Measurements from ENCODE around the gene UBE2C.

The UBE2C gene

GRCh38 chr20:45833030-45833882, 20.8 kb downstream of the UBE2C start, which contains the start of gene SNX21:
Gene SNX21, plus strand, starts transcription at chr20:45833799. Its CDS starts 121 bp downstream, at chr20:45833920.
- Histone ChIP-seq H3K4me1 (ENCODE audit: control insufficient read depth, insufficient read depth, low read depth, low read length) (peaks cover 16% of the 10 kb centered on the region), H3K27ac (ENCODE audit: low read length, poor library complexity, severe bottlenecking) (peak within 1 kb of the TSS; percentile 74), H2BK5ac (ENCODE audit: low read depth, low read length, poor library complexity, severe bottlenecking) (peak within 1 kb of the TSS; percentile 69), H3K18ac (ENCODE audit: low read depth in 1 of 2, low read length in 2 of 2) (peak within 1 kb of the TSS; percentile 79 to 98), H2BK120ac (ENCODE audit: low read depth, low read length) (peak within 1 kb of the TSS; percentile 98), H3K4ac (ENCODE audit: low read depth in 1 of 2, low read length in 2 of 2) (peak within 1 kb of the TSS; percentile 74 to 88), H3K14ac (ENCODE audit: low read length in 2 of 2) (peak within 1 kb of the TSS in 1 of 2 experiments; percentile 76), H3K4me2 (ENCODE audit: low read length, poor library complexity, severe bottlenecking) (peak within 1 kb of the TSS; percentile 92), H3K4me3 (ENCODE audit: insufficient read depth in 1 of 2, low read depth in 1 of 2, low read length in 2 of 2) (peak within 1 kb of the TSS; percentile 81 to 87), H3K9me3 (ENCODE audit: control insufficient read depth, low read length) (no peaks in the 10 kb centered on the region), H3K27me3 (ENCODE audit: control insufficient read depth in 1 of 2, insufficient read depth in 1 of 2, low read length in 2 of 2) (no peaks in the 10 kb centered on the region), H2AK5ac (ENCODE audit: low read length, severe bottlenecking) (no peak within 1 kb of the TSS), H4K91ac (ENCODE audit: low read length) (peak within 1 kb of the TSS; percentile 98), H2AFZ (ENCODE audit: low read depth, low read length) (peak within 1 kb of the TSS; percentile 32), H4K8ac (ENCODE audit: low read length) (peak within 1 kb of the TSS; percentile 96), H3K79me1 (replicated peaks; ENCODE audit: low read length, poor library complexity, severe bottlenecking) (peaks cover 9% of the 10 kb centered on the region), H3K23ac (ENCODE audit: low read length in 2 of 2) (peak within 1 kb of the TSS in 1 of 2 experiments; percentile 40), H2BK12ac (ENCODE audit: low read length in 2 of 2) (peak within 1 kb of the TSS; percentile 5 to 87), H2BK15ac (ENCODE audit: low read depth, poor library complexity, severe bottlenecking) (peak within 1 kb of the TSS; percentile 99), H3K36me3 (ENCODE audit: control insufficient read depth in 1 of 2, insufficient read depth in 2 of 2, low read depth in 1 of 2, low read length in 2 of 2) (peaks cover 9 to 28% of the 10 kb centered on the region in 2 experiments), H3K9ac (ENCODE audit: low read length) (peak within 1 kb of the TSS; percentile 95)
- DNase-seq: peak; percentile 97
- 10% methylated on average over 29 of the region's 35 CpGs for WGBS

GRCh38 chr20:45833883-45834796, 21.7 kb downstream of the UBE2C start:
- Histone ChIP-seq H3K23ac (ENCODE audit: low read length in 2 of 2) (peak overlapping the region in 1 of 2 experiments; percentile 40), H3K79me1 (replicated peaks; ENCODE audit: low read length, poor library complexity, severe bottlenecking) (peaks cover 9% of the 10 kb centered on the region), H4K91ac (ENCODE audit: low read length) (peak overlapping the region; percentile 98), H3K4me1 (ENCODE audit: control insufficient read depth, insufficient read depth, low read depth, low read length) (peaks cover 14% of the 10 kb centered on the region), H2AFZ (ENCODE audit: low read depth, low read length) (no peak overlapping the region), H3K18ac (ENCODE audit: low read depth in 1 of 2, low read length in 2 of 2) (peak overlapping the region; percentile 79 to 98), H3K9ac (ENCODE audit: low read length) (peak overlapping the region; percentile 95), H3K4ac (ENCODE audit: low read depth in 1 of 2, low read length in 2 of 2) (peak overlapping the region; percentile 74 to 88), H2BK120ac (ENCODE audit: low read depth, low read length) (peak overlapping the region; percentile 98), H2BK12ac (ENCODE audit: low read length in 2 of 2) (peak overlapping the region; percentile 5 to 79), H3K36me3 (ENCODE audit: control insufficient read depth in 1 of 2, insufficient read depth in 2 of 2, low read depth in 1 of 2, low read length in 2 of 2) (peaks cover 12 to 34% of the 10 kb centered on the region in 2 experiments), H2BK5ac (ENCODE audit: low read depth, low read length, poor library complexity, severe bottlenecking) (peak overlapping the region; percentile 69), H3K27me3 (ENCODE audit: control insufficient read depth in 1 of 2, insufficient read depth in 1 of 2, low read length in 2 of 2) (no peaks in the 10 kb centered on the region), H3K9me3 (ENCODE audit: control insufficient read depth, low read length) (no peaks in the 10 kb centered on the region), H2BK15ac (ENCODE audit: low read depth, poor library complexity, severe bottlenecking) (peak overlapping the region; percentile 99), H3K27ac (ENCODE audit: low read length, poor library complexity, severe bottlenecking) (peak overlapping the region; percentile 67), H3K14ac (ENCODE audit: low read length in 2 of 2) (peak overlapping the region in 1 of 2 experiments; percentile 76), H2AK5ac (ENCODE audit: low read length, severe bottlenecking) (no peak overlapping the region), H4K8ac (ENCODE audit: low read length) (peak overlapping the region; percentile 96), H3K4me2 (ENCODE audit: low read length, poor library complexity, severe bottlenecking) (peak overlapping the region; percentile 92), H3K4me3 (ENCODE audit: insufficient read depth in 1 of 2, low read depth in 1 of 2, low read length in 2 of 2) (peak overlapping the region; percentile 81 to 87)
- WGBS: 6% methylated on average over 68 of the region's 71 CpGs
- peak; percentile 77 for DNase-seq

- Histone ChIP-seq H4K91ac (ENCODE audit: low read length) (no peak overlapping the region), H3K36me3 (ENCODE audit: control insufficient read depth in 1 of 2, insufficient read depth in 2 of 2, low read depth in 1 of 2, low read length in 2 of 2) (peaks cover 12 to 38% of the 10 kb centered on the region in 2 experiments), H3K18ac (ENCODE audit: low read depth in 1 of 2, low read length in 2 of 2) (no peak overlapping the region), H3K4me1 (ENCODE audit: control insufficient read depth, insufficient read depth, low read depth, low read length) (peaks cover 14% of the 10 kb centered on the region), H3K14ac (ENCODE audit: low read length in 2 of 2) (no peak overlapping the region), H2AFZ (ENCODE audit: low read depth, low read length) (no peak overlapping the region), H3K4me3 (ENCODE audit: insufficient read depth in 1 of 2, low read depth in 1 of 2, low read length in 2 of 2) (peak overlapping the region in 1 of 2 experiments; percentile 87), H2BK12ac (ENCODE audit: low read length in 2 of 2) (peak overlapping the region in 1 of 2 experiments; percentile 6), H3K27me3 (ENCODE audit: control insufficient read depth in 1 of 2, insufficient read depth in 1 of 2, low read length in 2 of 2) (no peaks in the 10 kb centered on the region), H3K9ac (ENCODE audit: low read length) (peak overlapping the region; percentile 95), H3K9me3 (ENCODE audit: control insufficient read depth, low read length) (no peaks in the 10 kb centered on the region), H3K4ac (ENCODE audit: low read depth in 1 of 2, low read length in 2 of 2) (no peak overlapping the region), H3K79me1 (replicated peaks; ENCODE audit: low read length, poor library complexity, severe bottlenecking) (peaks cover 9% of the 10 kb centered on the region), H2BK15ac (ENCODE audit: low read depth, poor library complexity, severe bottlenecking) (no peak overlapping the region), H2BK5ac (ENCODE audit: low read depth, low read length, poor library complexity, severe bottlenecking) (no peak overlapping the region), H2AK5ac (ENCODE audit: low read length, severe bottlenecking) (no peak overlapping the region), H4K8ac (ENCODE audit: low read length) (peak overlapping the region; percentile 1), H3K23ac (ENCODE audit: low read length in 2 of 2) (peak overlapping the region in 1 of 2 experiments; percentile 40), H2BK120ac (ENCODE audit: low read depth, low read length) (no peak overlapping the region), H3K27ac (ENCODE audit: low read length, poor library complexity, severe bottlenecking) (no peak overlapping the region), H3K4me2 (ENCODE audit: low read length, poor library complexity, severe bottlenecking) (peak overlapping the region; percentile 92)
- no peak for DNase-seq
- WGBS: 94% methylated on average over 14 of the region's 14 CpGs
Measured at GRCh38 chr20:45834797-45835161, 22.3 kb downstream of the UBE2C start.

Measured in mesenchymal stem cell (in vitro differentiated cells and primary cell).